HG03354 (cell line): ENCODE data around the gene AMBRA1.

Source experiments
- ATAC-seq: cut with Tn5 transposase; IDR thresholded peaks from one replicate; pipeline ENCODE4 v1.9.1; 2021; ENCODE audit warnings: mild to moderate bottlenecking; ENCODE audit not compliant: unreplicated experiment, poor library complexity, severe bottlenecking

Gene AMBRA1

DNA sequence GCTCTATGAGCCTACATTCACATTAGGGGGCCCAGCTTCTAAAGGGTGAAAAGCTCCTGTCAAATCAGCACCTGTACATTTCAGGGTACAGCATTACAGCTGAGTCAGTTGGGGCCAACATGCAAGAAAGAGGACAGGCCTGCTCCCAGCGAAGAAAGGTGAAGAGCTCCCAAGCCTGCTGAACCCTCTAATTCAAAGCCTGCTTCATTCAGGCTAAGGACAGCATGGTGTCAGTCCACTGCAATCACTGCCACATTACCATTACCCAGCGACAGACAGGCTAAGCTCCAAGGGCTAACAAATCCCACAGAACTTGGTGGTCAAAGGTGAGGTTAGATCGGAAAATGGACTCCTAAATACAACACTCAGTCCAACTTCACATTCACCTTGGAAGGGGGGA lies 136.8 kb downstream of the AMBRA1 start:
- no peak for ATAC-seq

DNA sequence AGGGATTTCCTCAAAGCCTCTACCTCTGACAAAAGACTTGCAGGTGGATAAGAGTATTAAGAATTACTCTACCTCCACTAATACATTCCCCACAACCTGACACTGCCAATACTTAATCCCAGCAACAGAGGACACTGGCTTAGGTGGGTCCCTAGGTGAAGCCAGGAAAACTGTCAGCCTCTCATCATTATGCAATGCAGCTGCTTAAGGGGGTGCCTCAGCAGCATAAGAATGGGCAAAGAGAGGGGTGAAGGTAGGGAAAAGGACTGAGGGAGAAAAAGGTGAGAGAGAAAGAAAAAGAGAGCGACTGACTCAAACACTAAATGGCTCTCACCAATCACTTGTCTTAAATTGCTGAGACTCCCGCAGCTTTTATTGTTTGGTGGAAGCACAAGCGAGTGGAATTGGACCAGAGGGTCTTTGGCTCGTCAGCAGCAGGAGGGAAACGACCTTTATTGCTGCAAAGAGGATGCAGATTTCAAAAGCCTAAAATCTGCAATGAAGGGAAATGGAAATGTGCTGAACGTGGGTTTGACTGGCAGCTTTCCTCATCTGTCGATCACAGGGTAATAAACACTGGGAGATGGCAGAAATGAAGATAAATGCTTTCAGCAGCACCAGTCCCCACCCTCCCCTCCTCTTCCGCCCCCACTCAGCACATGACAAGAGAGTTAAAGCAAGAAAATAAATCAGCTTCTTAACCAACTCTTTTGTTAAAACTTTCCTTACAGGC lies 137.4 kb downstream of the AMBRA1 start:
- no peak for ATAC-seq

DNA sequence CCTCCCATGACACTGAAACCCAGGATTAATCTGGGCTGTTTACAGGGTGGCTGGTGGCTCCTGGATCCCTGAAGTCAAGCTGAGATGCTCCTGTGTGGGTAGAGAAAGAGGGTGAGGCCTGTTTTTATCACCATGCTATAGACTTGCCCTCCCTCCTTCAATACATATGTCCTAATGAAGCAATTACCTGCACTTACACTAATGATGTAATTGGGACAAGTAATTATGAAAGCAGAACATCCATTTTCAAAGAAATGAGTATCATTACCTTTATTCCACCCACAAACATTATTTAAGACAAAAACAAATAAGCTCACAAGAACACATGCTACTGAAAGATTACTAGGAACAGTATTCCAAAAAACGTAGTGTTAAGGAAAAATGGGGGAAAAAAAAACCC lies 138.0 kb downstream of the AMBRA1 start:
- ATAC-seq, result no peak

DNA sequence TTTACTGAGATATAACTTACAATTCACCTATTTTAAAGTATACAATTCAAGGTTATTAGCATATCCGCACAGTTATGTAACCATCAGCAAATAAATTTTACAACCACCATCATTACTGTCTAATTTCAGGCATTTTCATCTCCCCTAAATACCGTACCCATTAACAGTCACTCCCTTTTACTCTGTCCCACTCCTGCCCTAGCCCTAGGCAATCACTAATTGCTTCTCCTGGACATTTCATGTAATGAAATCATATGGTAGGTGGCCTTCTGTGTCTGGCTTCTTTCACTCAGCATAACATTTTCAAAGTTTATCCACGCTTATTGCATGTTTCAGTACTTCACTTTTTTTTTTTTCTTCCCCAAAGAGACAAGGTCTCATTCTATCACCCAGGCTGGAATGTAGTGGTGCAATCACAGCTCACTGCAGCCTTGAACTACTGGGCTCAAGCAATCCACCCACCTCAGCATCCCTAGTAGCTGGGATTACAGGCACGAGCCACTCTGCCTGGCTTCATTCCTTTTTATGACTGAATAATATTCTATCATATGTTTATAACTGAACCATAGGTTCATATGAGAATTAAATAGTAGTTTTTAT lies 140.8 kb downstream of the AMBRA1 start:
- ATAC-seq, result no peak

DNA sequence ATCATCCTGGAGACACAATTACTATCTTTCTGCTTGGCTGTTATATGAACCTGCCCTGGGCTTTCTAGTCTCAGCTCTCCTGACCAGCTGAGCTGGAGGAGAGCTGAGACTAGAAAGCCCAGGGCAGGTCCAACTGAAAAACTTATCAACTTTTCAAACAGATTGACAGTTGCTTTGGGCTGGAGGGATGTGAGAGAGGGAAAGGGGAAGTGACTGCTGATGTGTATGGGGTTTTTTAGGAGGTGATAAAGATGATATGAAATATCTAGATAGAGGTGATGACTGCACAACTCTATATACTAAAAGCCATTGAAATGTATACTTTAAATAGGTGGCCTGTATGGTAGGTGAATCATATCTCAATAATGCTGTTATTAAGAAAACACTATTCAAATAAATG lies 142.1 kb downstream of the AMBRA1 start:
- no peak for ATAC-seq

DNA sequence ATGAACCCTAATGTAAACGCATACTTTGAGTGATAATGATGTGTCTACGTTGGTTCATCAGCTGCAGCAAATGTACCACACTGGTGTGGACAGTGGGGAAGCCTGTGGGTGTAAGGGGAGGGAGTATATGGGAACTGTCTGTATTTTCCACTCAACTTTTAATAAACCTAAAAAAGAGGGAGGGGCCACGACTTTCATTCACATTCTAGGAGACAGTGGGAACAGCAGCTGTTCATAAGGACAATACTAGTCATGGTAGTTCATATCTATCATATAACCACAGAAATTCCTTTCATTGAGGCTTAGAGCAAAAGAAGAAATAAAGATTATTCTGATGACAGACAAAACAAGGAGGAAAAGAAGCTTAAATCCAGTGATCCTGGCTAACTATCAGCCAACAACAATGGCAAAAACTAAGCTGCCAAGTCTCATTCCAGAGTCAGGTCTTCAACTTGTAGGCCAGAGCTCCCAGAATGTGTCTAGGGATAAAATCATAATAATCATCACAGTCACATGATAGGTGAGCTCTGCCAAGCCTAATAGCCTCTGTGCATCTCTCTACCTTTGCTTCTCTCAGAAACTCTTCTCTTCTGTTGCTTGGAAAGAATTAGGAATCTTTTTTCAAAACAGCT lies 142.9 kb downstream of the AMBRA1 start:
- no peak for ATAC-seq

DNA sequence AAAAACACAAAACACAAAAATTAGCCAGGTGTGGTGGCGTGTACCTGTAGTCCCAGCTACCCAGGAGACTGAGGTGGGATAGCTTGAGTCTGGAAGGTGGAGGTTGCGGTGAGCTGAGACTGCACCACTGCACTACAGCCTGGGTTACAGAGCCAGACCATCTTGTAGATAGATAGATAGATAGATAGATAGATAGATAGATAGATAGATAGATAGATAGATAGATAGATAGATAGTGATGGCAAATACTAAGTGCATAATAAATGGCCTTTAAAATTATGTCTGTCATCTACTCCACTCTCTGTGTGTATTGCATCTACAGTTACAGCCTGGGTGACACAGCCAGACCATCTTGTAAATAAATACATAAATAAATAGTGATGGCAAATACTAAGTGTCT lies 146.3 kb downstream of the AMBRA1 start:
- no peak for ATAC-seq

DNA sequence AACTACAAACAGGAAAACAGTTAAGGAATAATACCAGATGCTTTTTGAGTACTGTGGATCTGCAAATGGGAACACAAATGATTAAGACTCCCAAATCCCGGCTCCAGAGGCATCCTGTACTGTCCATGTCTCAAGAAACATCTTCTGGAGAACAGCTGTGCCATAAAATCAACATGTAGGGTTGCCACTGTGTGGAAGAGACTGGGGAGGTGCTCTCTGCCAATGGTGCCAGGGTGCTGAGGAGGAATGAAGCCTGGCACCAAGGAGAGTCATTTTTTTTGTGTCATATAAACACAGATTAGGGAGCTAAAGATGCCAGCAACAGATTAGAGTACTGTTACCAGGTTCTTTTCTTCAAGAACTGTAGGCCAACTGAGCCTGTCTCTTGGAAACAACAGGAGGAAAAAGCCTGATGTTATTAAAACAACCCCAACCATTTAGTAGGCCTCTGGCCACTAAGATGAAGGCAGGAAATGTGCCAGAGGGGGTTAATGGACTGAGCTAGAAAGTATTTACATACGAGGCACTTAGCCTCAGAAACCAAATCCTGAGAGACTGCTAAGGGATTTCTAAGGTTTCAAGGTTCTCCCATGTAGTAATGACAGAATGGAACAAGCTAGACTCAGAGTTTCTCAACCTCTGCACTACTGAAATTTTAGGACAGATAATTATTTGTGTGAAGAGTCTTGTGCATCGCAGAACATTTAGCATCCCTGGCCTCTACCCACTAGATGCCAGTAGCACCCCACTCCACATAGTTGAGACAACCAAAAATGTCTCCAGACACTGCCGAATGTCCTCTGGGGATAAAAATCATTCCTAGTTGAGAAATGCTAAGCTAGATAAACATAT lies 147.7 kb downstream of the AMBRA1 start:
- no peak for ATAC-seq

DNA sequence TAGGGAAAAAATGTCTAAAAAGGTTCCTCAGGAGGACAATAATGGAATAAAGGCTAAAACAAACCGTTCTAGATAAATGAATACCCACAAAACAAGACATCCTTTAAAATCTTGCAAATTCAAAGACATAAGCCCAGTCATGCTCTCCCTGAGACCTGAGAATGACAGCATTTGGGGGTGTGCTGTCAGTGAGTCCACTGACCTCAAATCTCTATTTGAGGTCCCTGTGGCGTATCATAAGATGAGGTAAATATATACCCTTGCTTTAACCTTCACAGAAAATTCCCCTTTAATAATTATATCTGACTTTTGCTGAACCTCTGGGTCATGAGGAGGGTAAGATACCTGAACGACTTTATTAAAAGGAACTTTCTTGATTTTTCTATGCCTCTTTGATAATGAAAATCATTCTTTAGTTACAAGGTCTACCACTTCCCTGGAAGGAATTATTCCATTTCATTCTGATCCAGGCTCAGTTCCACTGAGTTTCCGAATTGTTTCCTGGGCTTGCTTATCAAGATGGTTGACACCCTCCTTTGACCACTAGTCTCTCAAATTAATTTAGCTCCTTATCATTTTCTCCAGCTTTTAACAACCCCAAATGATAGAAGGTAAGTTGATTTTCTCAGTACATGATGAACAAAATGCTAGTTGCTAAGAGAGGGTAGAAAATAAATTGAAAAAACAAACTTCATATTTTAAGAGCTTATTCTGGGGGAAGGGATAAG lies 148.5 kb downstream of the AMBRA1 start:
- no peak for ATAC-seq

DNA sequence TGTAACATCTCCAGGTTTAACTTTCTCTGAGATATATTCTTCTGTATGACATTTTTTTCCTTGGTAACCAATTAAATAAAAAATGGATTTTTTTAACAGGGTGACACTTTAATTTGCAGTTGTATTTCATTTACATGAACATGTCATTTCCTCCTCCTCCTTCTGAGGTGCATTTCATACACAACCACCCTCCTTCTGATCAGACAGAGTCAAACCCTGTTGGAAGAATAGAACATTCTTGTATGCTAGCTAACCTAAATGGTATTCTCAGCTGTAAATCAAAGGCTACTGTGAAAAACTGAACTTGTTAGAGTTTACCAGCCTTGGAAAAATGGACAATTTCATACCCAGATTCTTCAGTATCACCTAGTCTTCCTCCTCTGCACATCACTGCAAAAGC lies 149.5 kb downstream of the AMBRA1 start:
- ATAC-seq, result no peak

DNA sequence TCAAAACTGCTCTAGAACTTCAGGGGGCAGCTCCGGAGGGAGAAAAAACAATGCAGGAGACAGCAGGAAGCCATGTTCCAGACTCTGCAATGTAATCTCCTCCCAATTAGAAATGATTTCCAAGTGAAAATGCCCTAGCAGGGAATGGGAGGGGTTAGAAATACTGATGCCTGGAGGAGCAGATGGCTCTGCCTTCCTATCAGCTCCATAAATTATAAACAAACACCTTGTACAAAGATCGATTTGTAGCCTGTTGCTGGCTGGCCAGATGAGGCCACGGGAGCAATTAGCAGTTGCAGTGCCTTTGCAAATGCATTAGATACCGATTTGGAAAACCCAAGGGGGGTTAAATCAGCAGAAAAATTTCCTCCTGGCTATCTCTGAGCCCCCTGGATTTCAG lies 155.6 kb downstream of the AMBRA1 start:
- ATAC-seq, result no peak

DNA sequence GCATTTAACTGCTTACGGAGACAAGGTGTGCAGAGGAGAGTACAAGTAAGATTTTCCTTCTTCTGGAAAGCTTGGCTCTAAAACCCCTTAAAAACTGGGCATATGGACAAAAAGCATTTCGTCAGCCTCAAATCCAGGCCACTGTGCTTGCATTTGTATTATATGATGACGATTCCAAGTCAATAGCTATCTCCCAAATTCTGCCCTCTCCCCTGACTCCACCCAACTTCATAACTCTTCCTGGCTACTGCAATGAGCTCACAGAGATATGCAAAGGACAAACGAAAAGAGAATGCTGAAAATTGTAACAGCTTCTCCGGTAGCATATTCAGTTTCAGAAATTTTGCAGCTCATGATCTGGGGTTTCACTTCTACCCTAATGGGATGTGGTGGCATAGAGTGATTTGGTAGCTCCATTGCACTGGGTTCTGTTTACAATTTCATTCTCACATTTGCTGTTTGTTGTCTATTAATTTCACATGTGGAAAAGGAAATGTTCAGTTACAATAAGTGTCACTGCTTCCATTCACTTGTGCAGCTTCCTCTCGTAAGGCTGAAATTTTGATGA lies 156.6 kb downstream of the AMBRA1 start:
- no peak for ATAC-seq

DNA sequence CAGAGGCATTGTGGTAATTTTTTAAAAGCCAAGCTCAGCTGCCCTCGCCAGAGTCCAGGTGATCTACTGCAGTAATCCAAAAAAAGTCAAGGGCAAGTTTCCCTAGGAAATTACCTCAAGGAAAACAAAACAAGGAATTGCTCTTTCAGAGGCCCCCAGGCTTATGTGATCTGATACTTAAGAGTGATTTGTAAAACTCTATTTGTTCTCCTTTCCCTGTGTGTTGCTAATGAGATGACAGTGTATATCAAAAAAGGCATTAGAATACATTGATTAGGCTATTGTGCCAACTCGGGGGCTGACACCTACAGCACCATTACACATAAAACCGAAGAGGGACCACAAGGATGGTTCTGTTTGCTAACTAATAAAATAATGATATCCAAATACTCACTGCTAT lies 157.7 kb downstream of the AMBRA1 start:
- ATAC-seq, result no peak

DNA sequence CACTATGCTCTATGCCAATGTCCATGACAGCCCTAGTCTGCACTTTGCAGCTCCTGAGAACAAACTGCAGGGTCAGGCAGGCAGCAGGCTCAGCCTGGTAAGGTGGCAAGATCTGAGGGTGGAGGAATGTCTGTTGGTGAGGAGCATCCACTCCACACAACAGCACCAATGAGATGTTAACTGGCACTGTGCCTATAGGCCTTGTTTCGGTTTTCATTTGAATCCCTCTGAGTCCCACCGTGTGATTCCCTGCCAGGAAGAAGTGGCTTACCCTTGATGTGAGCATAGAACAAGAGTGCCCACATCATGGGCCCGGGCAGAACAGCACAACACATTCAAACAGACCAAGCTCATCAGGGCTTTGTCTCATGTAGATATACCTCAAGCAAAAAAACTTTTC lies 158.1 kb downstream of the AMBRA1 start:
- no peak for ATAC-seq

DNA sequence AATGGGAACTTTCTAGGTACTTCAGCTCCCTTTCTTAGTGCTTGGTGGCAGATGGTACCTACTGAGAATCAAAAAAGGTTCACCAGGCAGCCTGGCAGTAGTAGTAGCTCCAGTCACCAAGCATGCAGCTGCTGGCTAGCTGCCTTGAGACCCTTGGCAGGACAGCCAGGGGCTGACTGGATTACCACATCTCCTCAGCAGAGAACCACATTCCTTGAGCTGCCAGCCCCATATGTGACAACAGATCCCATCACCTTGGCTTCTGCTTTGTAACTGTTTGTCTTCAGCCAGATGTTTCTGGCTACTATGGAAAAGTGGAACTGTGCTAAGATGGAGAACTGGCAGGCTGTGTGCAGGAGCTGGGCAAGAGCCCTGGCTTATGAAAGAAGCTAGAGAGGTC lies 162.6 kb downstream of the AMBRA1 start:
- ATAC-seq, result no peak

DNA sequence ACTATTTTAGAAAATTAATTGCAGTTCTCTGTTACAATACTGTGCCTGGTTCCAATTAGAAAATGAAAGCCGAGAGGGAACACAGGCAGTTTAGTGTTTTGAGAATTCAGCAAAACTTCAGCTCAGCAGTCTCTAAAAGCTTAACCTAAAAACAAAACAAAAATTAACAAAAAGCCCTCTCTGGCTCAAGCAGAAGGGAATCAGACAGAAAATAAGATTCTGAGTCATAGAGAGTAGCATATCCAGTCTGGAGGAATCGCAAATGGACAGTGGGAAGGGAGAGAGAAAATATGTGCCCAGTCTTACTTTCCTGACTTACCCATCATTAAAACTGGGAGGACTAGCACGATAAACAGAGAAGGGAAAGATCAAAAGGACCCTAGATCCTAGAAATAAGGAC lies 164.1 kb downstream of the AMBRA1 start:
- ATAC-seq, result no peak

DNA sequence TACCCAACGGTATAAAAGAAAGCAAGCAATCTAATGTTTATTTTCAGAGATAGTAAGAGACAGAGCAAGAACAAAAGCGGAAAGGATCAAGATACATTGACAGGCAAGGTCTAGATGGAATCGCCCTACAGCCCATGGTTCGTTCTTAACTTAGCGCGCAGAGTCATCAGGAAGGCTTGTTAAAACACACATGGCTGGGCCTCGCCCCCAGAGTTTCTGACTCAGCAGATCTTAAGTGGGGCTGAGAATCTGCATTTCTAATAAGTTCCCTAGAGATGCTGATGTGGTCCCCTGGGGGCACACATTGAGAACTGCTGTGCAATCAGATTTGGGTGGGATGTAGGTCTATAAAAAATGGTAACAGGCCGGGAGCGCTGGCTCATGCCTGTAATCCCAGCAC lies 166.5 kb downstream of the AMBRA1 start:
- no peak for ATAC-seq

DNA sequence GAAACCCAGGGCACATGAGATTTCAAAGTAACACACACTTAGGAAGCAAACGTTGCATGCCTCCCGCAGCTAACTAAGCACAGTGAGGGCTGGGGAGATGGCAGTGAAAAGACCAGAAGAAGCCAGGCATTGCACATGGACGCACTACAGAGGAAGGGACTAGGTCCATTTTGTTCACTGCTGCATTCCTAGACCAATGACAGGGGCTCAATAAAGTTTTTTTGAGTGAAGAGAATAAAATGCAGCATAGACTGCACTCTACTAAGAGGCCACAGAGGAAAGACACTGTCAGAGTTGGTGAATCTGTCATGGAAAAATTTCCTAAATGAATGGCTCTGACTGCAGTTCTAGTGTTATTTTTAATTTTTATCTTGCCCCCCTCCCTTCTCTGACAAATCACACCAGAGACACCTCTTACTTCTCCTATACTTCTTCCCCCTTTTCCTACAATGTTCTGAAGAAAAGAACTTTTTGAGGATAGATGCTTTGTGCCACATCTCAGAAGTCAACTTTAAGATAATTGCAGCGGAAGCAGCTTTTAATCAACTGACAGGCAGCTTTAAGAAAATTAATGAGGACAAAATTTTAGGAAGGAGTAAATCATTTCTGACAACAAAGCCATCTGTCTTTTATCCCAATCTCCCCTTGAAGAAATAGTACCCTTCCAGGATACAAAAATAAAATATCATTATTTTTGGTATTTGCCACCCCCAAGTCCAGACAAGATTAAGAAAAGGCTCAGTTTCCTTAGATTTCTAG lies 167.4 kb downstream of the AMBRA1 start:
- no peak for ATAC-seq

DNA sequence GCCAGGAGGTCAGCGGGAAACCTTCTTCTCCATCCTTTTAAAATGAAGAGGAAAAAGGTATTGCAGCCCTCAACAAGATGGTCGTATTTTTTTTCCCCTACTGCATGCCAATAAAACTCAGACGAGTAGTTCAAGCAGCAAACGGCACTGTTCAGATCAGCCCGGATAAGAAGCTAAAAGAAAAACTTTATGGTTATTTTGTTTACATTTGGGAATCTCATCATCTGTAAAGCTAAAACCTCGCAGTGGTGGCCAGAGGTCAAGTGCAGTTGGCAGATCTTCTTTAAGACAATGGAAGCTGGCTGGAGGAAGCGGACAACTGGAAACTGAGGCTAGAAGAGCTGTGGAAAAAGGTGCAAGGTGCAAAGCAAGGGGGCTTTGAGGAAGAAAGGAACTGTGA lies 171.2 kb downstream of the AMBRA1 start:
- no peak for ATAC-seq
